Measurements from ENCODE around the gene ARHGAP10. TPM values are rescaled to one million over a fixed set of nuclear protein-coding genes. Genes with fewer than 3 reads are reported as not detected.
A peak's percentile ranks its signal among the peaks of the same experiment; 100 is the strongest.
"Not testable (repeated sequence)": the region's sequence is repeated elsewhere in the genome, so short reads cannot be mapped to it uniquely, and the experiment has no call there.

The ARHGAP10 gene
- total RNA-seq, 4 donors from 2014 or later: 7.0 to 52.8 (median 19.9) TPM

- no peak for TF ChIP-seq CTCF (IDR thresholded peaks at IDR 0.05)
- no peak for TF ChIP-seq POLR2A (IDR thresholded peaks at IDR 0.05)
- Histone ChIP-seq H3K27ac (no peak overlapping the region), H3K27me3 (no peaks in the 10 kb centered on the region), H3K4me1 (peaks cover 0 to 14% (median 0%) of the 10 kb centered on the region in 4 donors), H3K9me3 (no peaks in the 10 kb centered on the region), H3K4me3 (no peak overlapping the region), H3K36me3 (no peaks in the 10 kb centered on the region)
- no peak for DNase-seq
These were observed 63.0 kb downstream of the ARHGAP10 start for GRCh38 chr4:147794787-147795413.

- not testable (repeated sequence) for H3K27ac ChIP-seq, H3K36me3 ChIP-seq, DNase-seq, H3K9me3 ChIP-seq, H3K27me3 ChIP-seq, H3K4me3 ChIP-seq
- H3K4me1 ChIP-seq: peaks cover 0 to 16% (median 0%) of the 10 kb centered on the region in 4 donors
These were observed 67.2 kb downstream of the ARHGAP10 start for GRCh38 chr4:147799057-147799456.

GRCh38 chr4:147799986-147800555 is 68.2 kb downstream of the ARHGAP10 start:
- no peak overlapping the region for H3K4me3 ChIP-seq
- peak overlapping the region in 1 of 4 donors; percentile 17 for H3K27ac ChIP-seq
- peaks cover 0 to 16% (median 0%) of the 10 kb centered on the region in 4 donors for H3K4me1 ChIP-seq
- no peaks in the 10 kb centered on the region for H3K36me3 ChIP-seq
- TF ChIP-seq POLR2A (IDR thresholded peaks at IDR 0.05) (no peak), CTCF (IDR thresholded peaks at IDR 0.05) (no peak)
- H3K27me3 ChIP-seq: no peaks in the 10 kb centered on the region
- peak in 1 of 3 donors; percentile 54 for DNase-seq
- no peaks in the 10 kb centered on the region for H3K9me3 ChIP-seq

- Histone ChIP-seq H3K9me3 (no peaks in the 10 kb centered on the region), H3K27me3 (no peaks in the 10 kb centered on the region), H3K27ac (no peak overlapping the region), H3K4me1 (peaks cover 0 to 16% (median 0%) of the 10 kb centered on the region in 4 donors), H3K4me3 (no peak overlapping the region), H3K36me3 (no peaks in the 10 kb centered on the region)
- TF ChIP-seq CTCF (IDR thresholded peaks at IDR 0.05): no peak
- no peak for DNase-seq
These were observed 69.9 kb downstream of the ARHGAP10 start for GRCh38 chr4:147801820-147802219.

- Histone ChIP-seq H3K4me3 (no peak overlapping the region), H3K9me3 (no peaks in the 10 kb centered on the region), H3K27me3 (no peaks in the 10 kb centered on the region), H3K4me1 (peaks cover 0 to 16% (median 0%) of the 10 kb centered on the region in 4 donors), H3K36me3 (no peaks in the 10 kb centered on the region), H3K27ac (no peak overlapping the region)
- TF ChIP-seq POLR2A (IDR thresholded peaks at IDR 0.05) (no peak), CTCF (IDR thresholded peaks at IDR 0.05) (no peak)
- no peak for DNase-seq
These were observed 70.5 kb downstream of the ARHGAP10 start for GRCh38 chr4:147802346-147802745.

GRCh38 chr4:147805946-147806345 is 74.1 kb downstream of the ARHGAP10 start:
- Histone ChIP-seq H3K4me1 (peaks cover 0 to 7% (median 0%) of the 10 kb centered on the region in 4 donors), H3K27ac (no peak overlapping the region), H3K36me3 (no peaks in the 10 kb centered on the region), H3K27me3 (no peaks in the 10 kb centered on the region), H3K9me3 (no peaks in the 10 kb centered on the region), H3K4me3 (no peak overlapping the region)
- TF ChIP-seq CTCF (IDR thresholded peaks at IDR 0.05): no peak
- TF ChIP-seq POLR2A (IDR thresholded peaks at IDR 0.05): no peak
- no peak for DNase-seq

Data from Peyer's patch (tissue), 4 donors.